H9 (cell line): Measurements from ENCODE around the gene ROBO2. TPM values are rescaled to one million over a fixed set of nuclear protein-coding genes. Genes with fewer than 3 reads are reported as not detected.

Experiments
- DNase-seq: peaks from one replicate; pipeline ENCODE4 v3.0.0-alpha.2; 2017
- H2AFZ ChIP-seq: one replicate; pipeline ENCODE4 v1.6.1; 2013; ENCODE audit warnings: mild to moderate bottlenecking, low read length, control low read depth, moderate library complexity
- H2AK5ac ChIP-seq: 2 replicates; pipeline ENCODE4 v1.6.1; 2013; ENCODE audit warnings: low read length, control low read depth, mixed read lengths; ENCODE audit not compliant: insufficient read length
- H2BK120ac ChIP-seq: one replicate; pipeline ENCODE4 v1.6.1; 2013; ENCODE audit warnings: low read depth, mild to moderate bottlenecking, low read length, control low read depth, inconsistent platforms; ENCODE audit not compliant: poor library complexity, severe bottlenecking
- H2BK12ac ChIP-seq: 2 replicates; pipeline ENCODE4 v1.6.1; 2013; ENCODE audit warnings: low read length, control low read depth, mixed read lengths, low read depth; ENCODE audit not compliant: insufficient read length
- H2BK15ac ChIP-seq: 2 replicates; pipeline ENCODE4 v1.6.1; 2013; ENCODE audit warnings: low read depth, low read length, control low read depth
- H2BK20ac ChIP-seq: one replicate; pipeline ENCODE4 v1.6.1; 2013; ENCODE audit warnings: low read depth, mild to moderate bottlenecking, low read length, control low read depth, inconsistent platforms; ENCODE audit not compliant: poor library complexity, severe bottlenecking
- H2BK5ac ChIP-seq: 2 replicates; pipeline ENCODE4 v1.6.1; 2013; ENCODE audit warnings: low read length, control low read depth, mixed read lengths; ENCODE audit not compliant: insufficient read length
- H3K14ac ChIP-seq: 2 replicates; pipeline ENCODE4 v1.6.1; 2013; ENCODE audit warnings: low read length, control low read depth; ENCODE audit not compliant: insufficient read depth
- H3K18ac ChIP-seq: 2 replicates; pipeline ENCODE4 v1.6.1; 2013; ENCODE audit warnings: low read depth, mild to moderate bottlenecking, mixed read lengths, low read length, control low read depth; ENCODE audit not compliant: insufficient read length
- H3K23ac ChIP-seq: 2 replicates; pipeline ENCODE4 v1.6.1; 2013; ENCODE audit warnings: low read length, control low read depth, mixed read lengths, low read depth; ENCODE audit not compliant: insufficient read length
- H3K23me2 ChIP-seq: 2 replicates; pipeline ENCODE4 v1.6.1; 2013; ENCODE audit warnings: low read depth, mild to moderate bottlenecking, mixed read lengths, low read length, control low read depth; ENCODE audit not compliant: insufficient read length, poor library complexity, severe bottlenecking
- H3K27ac ChIP-seq: 2 replicates; pipeline ENCODE4 v1.5.1; 2013; ENCODE audit warnings: low read length, control low read depth, mixed read lengths, low read depth; ENCODE audit not compliant: insufficient read length
- H3K27me3 ChIP-seq: 2 replicates; pipeline ENCODE4 v1.6.1; 2013; ENCODE audit warnings: low read length, control low read depth, inconsistent platforms; ENCODE audit not compliant: insufficient read depth
- H3K4ac ChIP-seq: 2 replicates; pipeline ENCODE4 v1.6.1; 2013; ENCODE audit warnings: low read depth, mild to moderate bottlenecking, control low read depth, inconsistent platforms, low read length, moderate library complexity
- H3K4me1 ChIP-seq: 2 replicates; pipeline ENCODE4 v1.6.1; 2013; ENCODE audit warnings: low read length, control low read depth, inconsistent platforms; ENCODE audit not compliant: insufficient read depth
- H3K4me2 ChIP-seq: 2 replicates; pipeline ENCODE4 v1.6.1; 2013; ENCODE audit warnings: low read length, control low read depth, mixed read lengths; ENCODE audit not compliant: insufficient read length, insufficient read depth
- H3K56ac ChIP-seq: 2 replicates; pipeline ENCODE4 v1.6.1; 2013; ENCODE audit warnings: low read depth, mild to moderate bottlenecking, mixed read lengths, low read length, control low read depth; ENCODE audit not compliant: insufficient read length
- H3K79me1 ChIP-seq: 2 replicates; pipeline ENCODE4 v1.6.1; 2013; ENCODE audit warnings: low read depth, mild to moderate bottlenecking, moderate library complexity, low read length, control low read depth, inconsistent platforms; ENCODE audit not compliant: insufficient read depth, poor library complexity, severe bottlenecking
- H3K79me2 ChIP-seq: 2 replicates; pipeline ENCODE4 v1.6.1; 2013; ENCODE audit warnings: low read length, control low read depth, inconsistent platforms; ENCODE audit not compliant: insufficient read depth
- H3K9ac ChIP-seq: 2 replicates; pipeline ENCODE4 v1.6.1; 2013; ENCODE audit warnings: low read length, control low read depth, mixed read lengths; ENCODE audit not compliant: insufficient read length; ENCODE audit errors: extremely low read depth
- H3K9me3 ChIP-seq: one replicate; pipeline ENCODE4 v1.6.1; 2013; ENCODE audit warnings: low read depth, low read length, inconsistent platforms; ENCODE audit not compliant: control insufficient read depth
- H3T11ph ChIP-seq: one replicate; pipeline ENCODE4 v1.6.1; 2013; ENCODE audit warnings: mild to moderate bottlenecking, low read length, control low read depth, inconsistent platforms
- H4K20me1 ChIP-seq: one replicate; pipeline ENCODE4 v1.6.1; 2013; ENCODE audit not compliant: control insufficient read depth, insufficient read length, insufficient read depth
- H4K5ac ChIP-seq: 2 replicates; pipeline ENCODE4 v1.6.1; 2013; ENCODE audit warnings: low read depth, mild to moderate bottlenecking, mixed read lengths, low read length, control low read depth; ENCODE audit not compliant: insufficient read length
- H4K8ac ChIP-seq: replicated peaks from 2 replicates; pipeline ENCODE4 v1.6.1; 2013; ENCODE audit warnings: low read length, control low read depth, mixed read lengths, low read depth; ENCODE audit not compliant: insufficient read length
- H4K91ac ChIP-seq: 2 replicates; pipeline ENCODE4 v1.6.1; 2013; ENCODE audit warnings: low read depth, mild to moderate bottlenecking, moderate library complexity, mixed read lengths, low read length, control low read depth; ENCODE audit not compliant: insufficient read length
- H3K27ac Mint-ChIP-seq, 3 experiments: 2 replicates in 2 of 3; 3 replicates in 1 of 3; pipeline ENCODE4 v1.8.0; 2020 to 2021; ENCODE audit warnings: mixed read lengths in 3 of 3, mild to moderate bottlenecking in 1 of 3, moderate library complexity in 1 of 3
- H3K27me3 Mint-ChIP-seq: 2 replicates; pipeline ENCODE4 v1.8.0; 2021; ENCODE audit warnings: low read depth, mild to moderate bottlenecking, moderate library complexity, mixed read lengths
- H3K36me3 Mint-ChIP-seq, 3 experiments: 2 replicates in 2 of 3; 3 replicates in 1 of 3; pipeline ENCODE4 v1.8.0; 2020 to 2021; ENCODE audit warnings: low read depth in 3 of 3, mixed read lengths in 3 of 3; ENCODE audit not compliant: insufficient read depth in 1 of 3
- H3K4me1 Mint-ChIP-seq, 2 experiments: 2 replicates each; pipeline ENCODE4 v1.8.0; 2020; ENCODE audit warnings: mixed read lengths in 2 of 2
- H3K4me3 Mint-ChIP-seq, 2 experiments: 2 replicates in 1 of 2; 3 replicates in 1 of 2; pipeline ENCODE4 v1.8.0; 2020 to 2021; ENCODE audit warnings: mild to moderate bottlenecking in 2 of 2, mixed read lengths in 2 of 2, moderate library complexity in 1 of 2
- H3K9me3 Mint-ChIP-seq, 2 experiments: 2 replicates in 1 of 2; 3 replicates in 1 of 2; pipeline ENCODE4 v1.8.0; 2020; ENCODE audit warnings: mild to moderate bottlenecking in 2 of 2, mixed read lengths in 2 of 2, moderate library complexity in 1 of 2
- WGBS: extraction: QIAGEN DNeasy Blood & Tissue Kit; methylation state at CpG from one replicate; pipeline ENCODE4 v1.1.7; 2013; ENCODE audit warnings: missing lambda C conversion rate, low lambda C conversion rate, mixed read lengths; ENCODE audit not compliant: insufficient read length; ENCODE audit errors: extremely low coverage; 5-methylcytosine and 5-hydroxymethylcytosine counted together
- total RNA-seq: library from RNA; stranded (reverse); gene quantifications from 2 replicates; pipeline ENCODE4 v1.2.1, GENCODE V29; 2021
- TF ChIP-seq, protein P1 (sequence below): fragments of 200-600 bp; sonication (generic); conservative IDR thresholded peaks from 3 replicates; pipeline ENCODE4 v1.8.0; 2021; ENCODE audit warnings: antibody characterized with exemption, mild to moderate bottlenecking

Gene ROBO2
- total RNA-seq, 1 experiment from 2014 or later, result 2.3 TPM

DNA sequence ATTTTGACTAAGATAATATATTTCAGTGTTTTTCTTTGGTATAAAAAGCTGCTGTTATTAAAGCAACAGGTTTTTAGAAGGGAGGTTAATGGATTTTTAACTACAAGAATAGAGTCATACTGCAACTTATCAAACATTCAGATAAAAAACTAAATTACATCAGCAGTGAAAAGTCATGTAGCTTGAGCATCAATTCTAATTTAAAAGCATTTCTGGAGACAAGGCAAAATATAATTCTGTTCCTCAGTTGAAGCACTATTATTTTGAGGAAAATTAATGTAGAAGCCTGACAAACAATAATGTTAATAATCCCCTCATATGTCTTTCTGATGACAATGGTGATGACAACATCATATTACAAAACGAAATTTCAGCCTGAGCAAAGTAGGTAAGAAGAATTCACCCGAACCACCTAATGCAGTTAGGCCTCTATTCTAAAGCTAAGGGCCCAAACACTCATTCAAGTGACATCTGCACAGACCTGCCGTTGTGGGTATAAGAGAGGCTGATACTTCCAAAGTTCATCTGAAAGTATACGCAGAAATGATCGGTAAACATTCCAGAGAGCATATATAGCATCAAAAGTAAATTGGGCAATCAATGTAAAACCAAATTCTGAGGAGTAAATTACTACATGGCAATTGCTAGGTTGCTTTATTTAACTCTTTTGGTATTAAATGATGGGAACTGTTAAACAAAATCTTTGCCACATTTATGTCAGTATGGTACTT, 12.8 kb upstream of the ROBO2 start:
- H3K14ac ChIP-seq, result no peak overlapping the region
- no peak overlapping the region for H2BK12ac ChIP-seq
- H2BK5ac ChIP-seq, result no peak overlapping the region
- H2BK120ac ChIP-seq, result no peak overlapping the region
- H3K56ac ChIP-seq, result no peak overlapping the region
- no peaks in the 10 kb centered on the region for H3K27me3 ChIP-seq
- no peak overlapping the region for H3K27ac ChIP-seq
- peaks cover 3% of the 10 kb centered on the region; the same call in 1 of the 2 replicates for H3K4me1 ChIP-seq
- Mint-ChIP-seq H3K4me3 (no peak overlapping the region), H3K36me3 (peaks cover 0 to 8% (median 2%) of the 10 kb centered on the region in 3 experiments; a peak in 5 of 7 replicates), H3K4me1 (peaks cover 19% of the 10 kb centered on the region in 2 experiments), H3K27me3 (no peaks in the 10 kb centered on the region), H3K9me3 (peaks cover 0 to 3% of the 10 kb centered on the region in 2 experiments; a peak in 2 of 5 replicates), H3K27ac (no peak overlapping the region)
- TF ChIP-seq, protein P1, sequence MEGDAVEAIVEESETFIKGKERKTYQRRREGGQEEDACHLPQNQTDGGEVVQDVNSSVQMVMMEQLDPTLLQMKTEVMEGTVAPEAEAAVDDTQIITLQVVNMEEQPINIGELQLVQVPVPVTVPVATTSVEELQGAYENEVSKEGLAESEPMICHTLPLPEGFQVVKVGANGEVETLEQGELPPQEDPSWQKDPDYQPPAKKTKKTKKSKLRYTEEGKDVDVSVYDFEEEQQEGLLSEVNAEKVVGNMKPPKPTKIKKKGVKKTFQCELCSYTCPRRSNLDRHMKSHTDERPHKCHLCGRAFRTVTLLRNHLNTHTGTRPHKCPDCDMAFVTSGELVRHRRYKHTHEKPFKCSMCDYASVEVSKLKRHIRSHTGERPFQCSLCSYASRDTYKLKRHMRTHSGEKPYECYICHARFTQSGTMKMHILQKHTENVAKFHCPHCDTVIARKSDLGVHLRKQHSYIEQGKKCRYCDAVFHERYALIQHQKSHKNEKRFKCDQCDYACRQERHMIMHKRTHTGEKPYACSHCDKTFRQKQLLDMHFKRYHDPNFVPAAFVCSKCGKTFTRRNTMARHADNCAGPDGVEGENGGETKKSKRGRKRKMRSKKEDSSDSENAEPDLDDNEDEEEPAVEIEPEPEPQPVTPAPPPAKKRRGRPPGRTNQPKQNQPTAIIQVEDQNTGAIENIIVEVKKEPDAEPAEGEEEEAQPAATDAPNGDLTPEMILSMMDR, result no peak
- H3K79me2 ChIP-seq, result no peaks in the 10 kb centered on the region
- H3K9ac ChIP-seq, result no peak overlapping the region
- no peak overlapping the region for H3T11ph ChIP-seq
- no peak overlapping the region for H3K4ac ChIP-seq
- no peak overlapping the region for H2AK5ac ChIP-seq
- H4K20me1 ChIP-seq, result no peaks in the 10 kb centered on the region
- H2BK20ac ChIP-seq, result no peak overlapping the region
- H3K23me2 ChIP-seq, result no peaks in the 10 kb centered on the region
- H4K91ac ChIP-seq, result no peak overlapping the region
- H3K79me1 ChIP-seq, result no peaks in the 10 kb centered on the region
- no peak overlapping the region for H2BK15ac ChIP-seq
- H4K5ac ChIP-seq, result no peak overlapping the region
- H3K23ac ChIP-seq, result no peak overlapping the region
- DNase-seq, result no peak
- no peak overlapping the region for H3K18ac ChIP-seq
- WGBS, result no CpG with 5 or more reads among the region's 5 CpGs
- H4K8ac ChIP-seq, result no peak overlapping the region
- no peaks in the 10 kb centered on the region for H3K9me3 ChIP-seq
- no peak overlapping the region for H2AFZ ChIP-seq
- no peak overlapping the region for H3K4me2 ChIP-seq
